Breast epithelium (tissue), 4 donors: ENCODE data around the gene ELMO2. TPM values are rescaled to one million over a fixed set of nuclear protein-coding genes. Genes with fewer than 3 reads are reported as not detected.

Experiments
- DNase-seq, 2 donors: peaks; one replicate each; pipeline ENCODE4 v3.0.0-alpha.2; 2019; ENCODE audit warnings: low spot score in 2 of 2
- H3K27ac ChIP-seq, 2 donors: fragments of 200-600 bp; sonication (generic) in 1 of 2; one replicate each; pipeline ENCODE4 v1.5.1; 2016 to 2019; ENCODE audit warnings: mild to moderate bottlenecking in 1 of 2
- H3K27me3 ChIP-seq, 2 donors: fragments of 200-600 bp; sonication (generic) in 1 of 2; one replicate each; pipeline versions ENCODE4 v1.5.1 to v1.6.0; 2017 to 2019; ENCODE audit warnings: control low read depth in 1 of 2, mild to moderate bottlenecking in 1 of 2
- H3K36me3 ChIP-seq: fragments of 200-600 bp; one replicate; pipeline ENCODE4 v1.5.1; 2019
- H3K4me1 ChIP-seq, 2 donors: fragments of 200-600 bp; sonication (generic); one replicate each; pipeline ENCODE4 v1.5.1; 2016 to 2019; ENCODE audit warnings: control low read depth in 1 of 2
- H3K4me3 ChIP-seq, 3 donors: fragments of 200-600 bp; sonication (generic); 1 replicate in 2 of 3; 2 replicates in 1 of 3; pipeline ENCODE4 v1.5.1; 2016 to 2019; ENCODE audit warnings: mild to moderate bottlenecking in 3 of 3, moderate library complexity in 2 of 3
- H3K9me3 ChIP-seq, 2 donors: fragments of 200-600 bp; sonication (generic) in 1 of 2; one replicate each; pipeline ENCODE4 v1.5.1; 2016 to 2019; ENCODE audit warnings: control low read depth in 1 of 2
- POLR2A ChIP-seq: fragments of 450-650 bp; IDR thresholded peaks from one replicate; pipeline ENCODE4 v1.6.1; 2016; ENCODE audit warnings: antibody characterized with exemption, mild to moderate bottlenecking, moderate library complexity
- POLR2AphosphoS5 ChIP-seq, 3 donors: sonication (generic); formaldehyde crosslinking; IDR thresholded peaks; one replicate each; pipeline ENCODE4 v1.6.1; 2017; ENCODE audit warnings: antibody characterized with exemption in 3 of 3
- intact Hi-C: fragments of 100-400 bp; cut with DNase I; formaldehyde crosslinking; loops from one replicate; pipeline ENCODE4 v1.15.1; 2023; ENCODE audit warnings: low total_unique reads
- total RNA-seq, 3 donors: library from RNA; depleted of rRNA; stranded (reverse); fragments of >200 nt; gene quantifications; one replicate each; pipeline ENCODE4 v1.1.0, GENCODE V29; 2016
- TF ChIP-seq, protein P1 (sequence below), 3 donors: fragments of 450-650 bp; IDR thresholded peaks; one replicate each; pipeline ENCODE4 v1.5.1; 2016 to 2017; ENCODE audit warnings: antibody characterized with exemption in 3 of 3, mild to moderate bottlenecking in 3 of 3, moderate library complexity in 3 of 3

The ELMO2 gene
- total RNA-seq, 3 donors from 2014 or later, result 41.0 to 63.3 (median 50.8) TPM

DNA sequence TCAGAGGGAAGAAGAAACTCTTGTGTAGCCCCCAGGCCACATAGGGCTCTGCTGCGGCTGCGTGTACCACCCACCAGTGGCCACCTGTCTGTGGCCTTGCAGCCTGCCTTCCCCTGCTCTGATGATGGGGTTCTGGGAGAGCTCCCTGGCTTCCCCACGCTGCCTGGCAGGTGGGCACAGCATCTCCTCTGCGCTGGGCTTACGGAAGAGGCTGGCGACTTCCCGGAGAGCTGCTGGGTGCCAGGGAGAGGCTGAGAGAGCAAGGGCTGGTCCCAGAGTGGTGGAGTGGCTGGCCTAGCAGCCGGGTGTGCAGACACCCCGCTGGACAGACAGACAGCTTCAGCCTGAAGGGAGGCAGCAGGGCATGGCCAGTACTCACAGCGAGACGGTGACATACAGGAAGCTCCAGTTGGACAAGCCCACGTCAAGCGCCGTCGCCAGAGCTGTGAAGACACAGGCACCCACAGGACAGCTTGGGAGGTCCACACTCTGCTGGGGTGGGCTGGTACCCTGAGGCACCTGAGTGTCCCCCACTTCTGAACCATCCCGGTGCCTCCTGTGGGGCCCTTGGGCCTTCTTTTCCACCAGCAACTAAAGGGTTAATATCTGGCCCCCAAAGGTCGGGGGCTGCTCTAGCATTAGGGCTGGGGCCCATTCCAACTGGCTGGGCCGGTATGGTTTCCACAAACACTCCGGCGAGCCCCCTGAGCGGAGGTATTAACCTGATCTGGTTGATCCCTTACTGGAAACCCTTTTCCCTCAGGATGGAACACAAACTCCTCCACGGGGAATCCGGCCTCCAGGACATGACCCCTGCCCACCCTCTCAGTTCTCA lies 50.0 kb downstream of the ELMO2 start:
- Histone ChIP-seq H3K27me3 (no peaks in the 10 kb centered on the region), H3K4me1 (peaks cover 6 to 15% of the 10 kb centered on the region in 2 donors), H3K27ac (peak overlapping the region; percentile 7 to 68), H3K4me3 (peak overlapping the region in 1 of 3 donors; percentile 27), H3K9me3 (no peaks in the 10 kb centered on the region), H3K36me3 (no peaks in the 10 kb centered on the region)
- intact Hi-C loops, result no loop called here
- no peak for DNase-seq
- no peak for TF ChIP-seq POLR2A
- no peak for TF ChIP-seq POLR2AphosphoS5 (IDR thresholded peaks at IDR 0.05)
- TF ChIP-seq, protein P1, sequence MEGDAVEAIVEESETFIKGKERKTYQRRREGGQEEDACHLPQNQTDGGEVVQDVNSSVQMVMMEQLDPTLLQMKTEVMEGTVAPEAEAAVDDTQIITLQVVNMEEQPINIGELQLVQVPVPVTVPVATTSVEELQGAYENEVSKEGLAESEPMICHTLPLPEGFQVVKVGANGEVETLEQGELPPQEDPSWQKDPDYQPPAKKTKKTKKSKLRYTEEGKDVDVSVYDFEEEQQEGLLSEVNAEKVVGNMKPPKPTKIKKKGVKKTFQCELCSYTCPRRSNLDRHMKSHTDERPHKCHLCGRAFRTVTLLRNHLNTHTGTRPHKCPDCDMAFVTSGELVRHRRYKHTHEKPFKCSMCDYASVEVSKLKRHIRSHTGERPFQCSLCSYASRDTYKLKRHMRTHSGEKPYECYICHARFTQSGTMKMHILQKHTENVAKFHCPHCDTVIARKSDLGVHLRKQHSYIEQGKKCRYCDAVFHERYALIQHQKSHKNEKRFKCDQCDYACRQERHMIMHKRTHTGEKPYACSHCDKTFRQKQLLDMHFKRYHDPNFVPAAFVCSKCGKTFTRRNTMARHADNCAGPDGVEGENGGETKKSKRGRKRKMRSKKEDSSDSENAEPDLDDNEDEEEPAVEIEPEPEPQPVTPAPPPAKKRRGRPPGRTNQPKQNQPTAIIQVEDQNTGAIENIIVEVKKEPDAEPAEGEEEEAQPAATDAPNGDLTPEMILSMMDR (IDR thresholded peaks at IDR 0.05), result no peak

DNA sequence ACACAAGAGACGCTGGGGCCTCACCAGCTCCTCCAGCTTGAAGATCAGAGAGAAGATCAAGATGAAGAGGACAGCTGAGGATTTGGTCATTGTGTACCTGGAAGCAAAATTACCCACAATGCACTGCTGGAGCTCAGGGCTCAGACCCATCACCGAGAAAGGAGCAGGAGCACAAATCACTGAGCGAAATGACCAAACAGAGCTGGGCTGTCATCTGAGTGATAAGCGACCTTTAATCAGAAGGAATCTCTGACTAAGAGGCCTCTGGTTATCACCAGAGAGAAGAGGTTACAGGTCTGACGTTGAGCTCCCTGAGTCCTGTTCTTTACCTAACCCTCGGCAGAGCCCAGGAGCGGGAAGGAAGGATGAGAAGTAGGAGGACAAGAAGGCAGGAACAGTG lies 50.6 kb downstream of the ELMO2 start:
- intact Hi-C loops, result no loop called here
- Histone ChIP-seq H3K27ac (no peak overlapping the region), H3K9me3 (no peaks in the 10 kb centered on the region), H3K27me3 (no peaks in the 10 kb centered on the region), H3K36me3 (no peaks in the 10 kb centered on the region), H3K4me3 (no peak overlapping the region), H3K4me1 (peaks cover 5 to 14% of the 10 kb centered on the region in 2 donors)
- TF ChIP-seq, protein P1 (IDR thresholded peaks at IDR 0.05), result no peak
- TF ChIP-seq POLR2AphosphoS5 (IDR thresholded peaks at IDR 0.05) (no peak), POLR2A (no peak)
- no peak for DNase-seq

DNA sequence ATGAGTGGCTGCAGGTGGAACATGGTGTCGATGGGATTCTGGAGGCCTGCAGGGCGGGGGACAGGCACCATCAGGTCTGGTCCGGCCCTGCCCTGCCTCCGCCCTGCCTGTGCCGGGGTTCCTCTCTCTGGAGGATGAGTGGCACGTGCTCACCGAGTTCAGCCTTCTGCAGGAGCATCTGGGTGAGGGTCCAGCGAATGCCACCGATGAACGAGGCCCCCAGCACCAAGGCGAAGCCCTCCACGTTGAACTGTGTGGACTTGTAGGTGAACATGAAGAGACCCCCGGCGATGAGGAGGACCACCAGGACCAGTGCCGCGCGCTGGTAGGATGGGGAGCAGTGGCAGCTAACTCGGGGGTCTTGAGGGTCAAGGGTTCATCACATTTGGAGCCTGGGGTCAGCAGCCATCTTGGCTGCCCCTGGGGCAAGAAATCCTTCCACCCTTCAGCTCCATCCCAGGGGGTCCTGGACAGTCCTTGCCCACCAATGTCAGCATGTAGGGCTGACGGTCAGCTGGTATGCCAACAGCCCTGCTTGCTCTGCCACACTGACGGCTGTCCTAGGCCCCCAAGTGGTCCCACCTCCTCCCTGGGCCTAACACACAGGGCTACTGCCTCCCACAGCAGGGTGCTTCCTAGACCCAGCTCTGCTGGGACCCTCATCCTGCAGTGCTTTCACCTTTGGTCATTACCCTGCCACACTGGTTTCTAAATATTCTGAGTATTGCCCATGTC lies 51.3 kb downstream of the ELMO2 start:
- TF ChIP-seq POLR2AphosphoS5 (IDR thresholded peaks at IDR 0.05) (no peak), POLR2A (no peak)
- TF ChIP-seq, protein P1 (IDR thresholded peaks at IDR 0.05), result no peak
- intact Hi-C loops, result no loop called here
- H3K36me3 ChIP-seq, result no peaks in the 10 kb centered on the region
- no peak overlapping the region for H3K27ac ChIP-seq
- no peak for DNase-seq
- no peaks in the 10 kb centered on the region for H3K9me3 ChIP-seq
- H3K27me3 ChIP-seq, result no peaks in the 10 kb centered on the region
- H3K4me3 ChIP-seq, result no peak overlapping the region
- peaks cover 5 to 14% of the 10 kb centered on the region in 2 donors for H3K4me1 ChIP-seq

DNA sequence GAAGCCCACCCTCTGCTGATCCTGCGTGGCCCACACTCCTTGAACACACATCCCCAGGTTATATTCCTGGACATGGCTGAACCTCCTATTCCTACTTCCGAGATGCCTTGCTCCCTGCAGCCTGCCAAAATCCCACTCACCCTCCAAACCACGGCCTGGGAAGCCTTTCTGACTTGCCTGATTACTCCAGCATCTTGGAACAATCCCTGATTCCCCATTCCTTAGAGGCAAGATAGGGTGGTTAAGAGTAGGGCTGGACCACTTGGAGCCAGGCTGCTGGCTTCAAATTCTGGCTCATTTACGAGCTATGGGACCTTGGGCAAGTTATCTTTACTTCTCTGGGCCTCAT lies 52.2 kb downstream of the ELMO2 start:
- no peak for DNase-seq
- Histone ChIP-seq H3K36me3 (no peaks in the 10 kb centered on the region), H3K27me3 (no peaks in the 10 kb centered on the region), H3K27ac (no peak overlapping the region), H3K4me3 (no peak overlapping the region), H3K9me3 (no peaks in the 10 kb centered on the region), H3K4me1 (peaks cover 5 to 11% of the 10 kb centered on the region in 2 donors)
- TF ChIP-seq POLR2A (no peak), POLR2AphosphoS5 (IDR thresholded peaks at IDR 0.05) (no peak)
- TF ChIP-seq, protein P1 (IDR thresholded peaks at IDR 0.05), result no peak
- intact Hi-C loops, result no loop called here
